GM23338 (cell line): ENCODE results near the gene SKP1. TPM values are rescaled to one million over a fixed set of nuclear protein-coding genes. Genes with fewer than 3 reads are reported as not detected.

Experiments used
- ATAC-seq: fragments of 200-7000 bp; cut with Tn5 transposase; 3 replicates; pipeline ENCODE4 v1.9.1; 2020
- DNase-seq: peaks from one replicate; pipeline ENCODE4 v3.0.0-alpha.2; 2015; ENCODE audit warnings: low spot score
- H2AFZ ChIP-seq: fragments of 200-600 bp; sonication (generic); 2 replicates; pipeline ENCODE4 v1.8.0; 2016; ENCODE audit warnings: antibody characterized with exemption, mild to moderate bottlenecking, moderate library complexity
- H3F3A ChIP-seq: fragments of 200-600 bp; sonication (generic); replicated peaks from 2 replicates; pipeline ENCODE4 v1.8.0; 2017; ENCODE audit warnings: antibody characterized with exemption, mixed run types, low read depth
- H3K27ac ChIP-seq: fragments of 200-600 bp; sonication (generic); 2 replicates; pipeline ENCODE4 v1.6.1; 2016; ENCODE audit warnings: low read depth
- H3K27me3 ChIP-seq: fragments of 200-600 bp; sonication (generic); 2 replicates; pipeline ENCODE4 v1.8.0; 2016; ENCODE audit warnings: mild to moderate bottlenecking, mixed run types, moderate library complexity; ENCODE audit not compliant: insufficient read depth
- H3K36me3 ChIP-seq: fragments of 200-600 bp; sonication (generic); 2 replicates; pipeline ENCODE4 v1.8.0; 2016; ENCODE audit warnings: mild to moderate bottlenecking; ENCODE audit not compliant: insufficient read depth
- H3K4me1 ChIP-seq: fragments of 200-600 bp; sonication (generic); 2 replicates; pipeline ENCODE4 v1.8.0; 2016; ENCODE audit warnings: mild to moderate bottlenecking, moderate library complexity; ENCODE audit not compliant: insufficient read depth
- H3K4me2 ChIP-seq: fragments of 200-600 bp; sonication (generic); 2 replicates; pipeline ENCODE4 v1.7.1; 2017; ENCODE audit warnings: mixed run types
- H3K4me3 ChIP-seq: fragments of 200-600 bp; sonication (generic); 2 replicates; pipeline ENCODE4 v1.6.1; 2016; ENCODE audit warnings: mixed run types
- H3K79me2 ChIP-seq: fragments of 200-600 bp; sonication (generic); replicated peaks from 2 replicates; pipeline ENCODE4 v1.8.0; 2017; ENCODE audit warnings: mild to moderate bottlenecking; ENCODE audit not compliant: insufficient read depth
- H3K9me2 ChIP-seq: fragments of 200-600 bp; sonication (generic); 2 replicates; pipeline ENCODE4 v1.8.0; 2017; ENCODE audit not compliant: insufficient read depth
- H4K20me1 ChIP-seq: fragments of 200-600 bp; sonication (generic); replicated peaks from 2 replicates; pipeline ENCODE4 v1.8.0; 2017; ENCODE audit warnings: mild to moderate bottlenecking; ENCODE audit not compliant: insufficient read depth
- H3K27ac Mint-ChIP-seq: 2 replicates; pipeline ENCODE4 v1.8.0; 2020; ENCODE audit warnings: inconsistent platforms, mild to moderate bottlenecking, moderate library complexity, mixed read lengths
- H3K27me3 Mint-ChIP-seq: 3 replicates; pipeline ENCODE4 v1.8.0; 2022; ENCODE audit warnings: low read depth, mild to moderate bottlenecking, moderate library complexity, mixed read lengths, inconsistent platforms; ENCODE audit not compliant: insufficient read depth, poor library complexity
- H3K36me3 Mint-ChIP-seq: 3 replicates; pipeline ENCODE4 v1.8.0; 2021; ENCODE audit warnings: low read depth, mild to moderate bottlenecking, inconsistent platforms, moderate library complexity, mixed read lengths
- H3K4me1 Mint-ChIP-seq: 3 replicates; pipeline ENCODE4 v1.8.0; 2020; ENCODE audit warnings: mild to moderate bottlenecking, inconsistent platforms, mixed read lengths
- H3K4me3 Mint-ChIP-seq: 3 replicates; pipeline ENCODE4 v1.8.0; 2021; ENCODE audit warnings: moderate library complexity, mild to moderate bottlenecking, inconsistent platforms, mixed read lengths
- H3K9me3 Mint-ChIP-seq: 3 replicates; pipeline ENCODE4 v1.8.0; 2020; ENCODE audit warnings: moderate library complexity, mild to moderate bottlenecking, inconsistent platforms, mixed read lengths
- NANOG ChIP-seq: IDR thresholded peaks from 2 replicates; pipeline ENCODE4 v1.6.1; 2016; ENCODE audit warnings: antibody characterized with exemption, borderline replicate concordance
- POLR2AphosphoS5 ChIP-seq: IDR thresholded peaks from 2 replicates; pipeline ENCODE4 v1.6.1; 2016; ENCODE audit warnings: antibody characterized with exemption, low read depth
- ZNF114 ChIP-seq: fragments of 250-450 bp; sonication (Bioruptor Pico); IDR thresholded peaks from 2 replicates; pipeline ENCODE4 v1.5.0; 2020; ENCODE audit warnings: mild to moderate bottlenecking, moderate library complexity
- ZNF331 ChIP-seq: fragments of 250-450 bp; sonication (Bioruptor Pico); IDR thresholded peaks from 2 replicates; pipeline ENCODE4 v1.5.0; 2020; ENCODE audit warnings: low read depth, mild to moderate bottlenecking, moderate library complexity
- polyA plus RNA-seq: library from polyadenylated mRNA; unstranded; fragments of >200 nt; fragmentation: Nextera tagmentation; extraction: Ambion mirVana; gene quantifications from 2 replicates; pipeline ENCODE4 v1.2.1, GENCODE V29; 2016
- total RNA-seq: library from RNA; depleted of rRNA; stranded (reverse); fragments of >200 nt; shearing (Covaris generic); gene quantifications from 2 replicates; pipeline ENCODE4 v1.2.3, GENCODE V29; 2014
- TF ChIP-seq, protein P1 (sequence below): IDR thresholded peaks from 2 replicates; pipeline ENCODE4 v1.6.1; 2016; ENCODE audit warnings: antibody characterized with exemption
- TF ChIP-seq, protein P2 (sequence below), 2 experiments: fragments of 200-600 bp in 1 of 2; sonication (generic) in 1 of 2; conservative IDR thresholded peaks; 2 replicates each; pipeline versions ENCODE4 v1.5.1 to v1.6.1; 2016 to 2017; ENCODE audit warnings: antibody characterized with exemption in 2 of 2, low read depth in 2 of 2, mild to moderate bottlenecking in 2 of 2, moderate library complexity in 1 of 2

Gene SKP1
- total and polyA plus RNA-seq, 2 experiments from 2014 or later: 244 to 440 TPM

DNA sequence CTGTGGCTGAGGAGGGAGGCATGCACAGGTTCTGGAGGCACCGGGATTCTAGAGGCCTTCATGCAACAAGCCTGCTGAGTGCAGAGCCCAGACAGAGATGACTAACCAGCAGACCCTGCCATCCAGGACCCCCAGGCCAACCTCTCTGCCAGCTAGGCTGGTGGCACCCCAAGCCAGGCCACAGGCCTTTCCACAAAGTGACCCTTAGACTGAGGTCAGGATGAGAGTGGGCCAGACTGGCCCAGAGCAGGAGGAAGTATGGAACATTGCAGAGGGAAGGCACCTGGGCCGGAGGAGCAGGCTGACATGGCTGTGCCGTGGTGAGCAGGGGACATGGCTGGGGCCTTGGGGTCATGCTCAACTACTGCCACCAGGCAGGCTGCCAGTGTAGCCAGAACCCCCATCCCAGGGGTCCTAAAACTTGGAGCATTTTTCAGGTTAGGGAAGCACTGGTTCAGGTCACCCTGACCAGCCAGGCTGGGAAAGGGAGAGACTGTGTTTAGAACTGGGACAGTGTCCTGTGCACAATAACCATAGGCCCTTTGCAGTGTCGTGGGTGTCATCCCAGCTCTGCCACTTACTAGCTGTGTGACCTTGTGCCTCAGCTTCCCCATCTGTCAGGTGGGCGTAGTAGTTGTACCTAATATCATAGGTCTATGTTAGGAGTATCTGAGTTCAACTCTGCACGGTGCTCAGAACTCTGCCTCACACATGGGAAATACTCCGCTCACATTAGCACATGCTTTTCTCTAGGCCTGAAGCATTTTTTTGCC lies 45.0 kb downstream of the SKP1 start:
- Histone ChIP-seq H3K4me1 (peaks cover 7% of the 10 kb centered on the region; the same call in 1 of the 2 replicates), H3K9me2 (no peaks in the 10 kb centered on the region), H3K27me3 (no peaks in the 10 kb centered on the region), H3K4me2 (no peak overlapping the region), H3K36me3 (no peaks in the 10 kb centered on the region), H2AFZ (no peak overlapping the region), H3F3A (0 out of 2 replicates have a peak, but pooled peaks cover 1% of the 10 kb centered on the region), H3K79me2 (no peaks in the 10 kb centered on the region), H4K20me1 (peaks cover 18% of the 10 kb centered on the region), H3K4me3 (no peak overlapping the region), H3K27ac (no peak overlapping the region)
- no peak overlapping the region for H3K27ac Mint-ChIP-seq
- peaks cover 6% of the 10 kb centered on the region; the same call in 1 of the 3 replicates for H3K36me3 Mint-ChIP-seq
- no peak overlapping the region for H3K4me3 Mint-ChIP-seq
- TF ChIP-seq, protein P1, sequence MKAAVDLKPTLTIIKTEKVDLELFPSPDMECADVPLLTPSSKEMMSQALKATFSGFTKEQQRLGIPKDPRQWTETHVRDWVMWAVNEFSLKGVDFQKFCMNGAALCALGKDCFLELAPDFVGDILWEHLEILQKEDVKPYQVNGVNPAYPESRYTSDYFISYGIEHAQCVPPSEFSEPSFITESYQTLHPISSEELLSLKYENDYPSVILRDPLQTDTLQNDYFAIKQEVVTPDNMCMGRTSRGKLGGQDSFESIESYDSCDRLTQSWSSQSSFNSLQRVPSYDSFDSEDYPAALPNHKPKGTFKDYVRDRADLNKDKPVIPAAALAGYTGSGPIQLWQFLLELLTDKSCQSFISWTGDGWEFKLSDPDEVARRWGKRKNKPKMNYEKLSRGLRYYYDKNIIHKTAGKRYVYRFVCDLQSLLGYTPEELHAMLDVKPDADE: no peak
- ATAC-seq (no peak), DNase-seq (no peak)
- peaks cover 11% of the 10 kb centered on the region for H3K4me1 Mint-ChIP-seq
- peaks cover 11% of the 10 kb centered on the region for H3K27me3 Mint-ChIP-seq
- no peaks in the 10 kb centered on the region for H3K9me3 Mint-ChIP-seq

DNA sequence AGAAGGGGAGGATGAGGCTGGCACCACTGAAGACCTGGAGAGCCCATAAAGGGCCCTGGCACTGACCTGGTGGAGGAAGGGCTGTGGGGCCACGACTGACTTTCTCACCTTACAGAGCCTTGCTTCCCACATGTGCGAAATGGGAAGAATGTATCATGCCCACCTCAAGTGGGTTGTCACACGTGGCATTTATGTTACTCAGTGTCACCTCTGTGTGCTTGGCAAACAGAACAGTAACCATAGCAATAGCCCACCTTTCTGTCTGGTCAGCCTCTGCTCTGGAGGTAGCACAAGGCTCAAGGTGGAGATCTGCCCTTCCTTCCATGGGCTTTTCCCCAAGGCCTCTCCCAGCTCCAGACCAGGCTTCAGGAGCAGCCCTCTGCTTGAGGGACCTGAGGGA lies 45.6 kb downstream of the SKP1 start:
- Mint-ChIP-seq H3K4me3 (no peak overlapping the region; the same call in 2 of the 3 replicates), H3K27me3 (peaks cover 11% of the 10 kb centered on the region), H3K9me3 (no peaks in the 10 kb centered on the region), H3K36me3 (peaks cover 6% of the 10 kb centered on the region; the same call in 1 of the 3 replicates), H3K4me1 (peaks cover 11% of the 10 kb centered on the region), H3K27ac (no peak overlapping the region)
- Histone ChIP-seq H2AFZ (no peak overlapping the region), H3K9me2 (no peaks in the 10 kb centered on the region), H3K4me3 (no peak overlapping the region), H4K20me1 (peaks cover 18% of the 10 kb centered on the region), H3K36me3 (no peaks in the 10 kb centered on the region), H3F3A (no peaks in the 10 kb centered on the region), H3K27me3 (no peaks in the 10 kb centered on the region), H3K4me2 (no peak overlapping the region), H3K27ac (no peak overlapping the region), H3K79me2 (no peaks in the 10 kb centered on the region), H3K4me1 (peaks cover 7% of the 10 kb centered on the region; the same call in 1 of the 2 replicates)
- TF ChIP-seq NANOG (no peak), ZNF114 (CRISPR knock-in tag) (no peak)
- DNase-seq (no peak), ATAC-seq (no peak)

DNA sequence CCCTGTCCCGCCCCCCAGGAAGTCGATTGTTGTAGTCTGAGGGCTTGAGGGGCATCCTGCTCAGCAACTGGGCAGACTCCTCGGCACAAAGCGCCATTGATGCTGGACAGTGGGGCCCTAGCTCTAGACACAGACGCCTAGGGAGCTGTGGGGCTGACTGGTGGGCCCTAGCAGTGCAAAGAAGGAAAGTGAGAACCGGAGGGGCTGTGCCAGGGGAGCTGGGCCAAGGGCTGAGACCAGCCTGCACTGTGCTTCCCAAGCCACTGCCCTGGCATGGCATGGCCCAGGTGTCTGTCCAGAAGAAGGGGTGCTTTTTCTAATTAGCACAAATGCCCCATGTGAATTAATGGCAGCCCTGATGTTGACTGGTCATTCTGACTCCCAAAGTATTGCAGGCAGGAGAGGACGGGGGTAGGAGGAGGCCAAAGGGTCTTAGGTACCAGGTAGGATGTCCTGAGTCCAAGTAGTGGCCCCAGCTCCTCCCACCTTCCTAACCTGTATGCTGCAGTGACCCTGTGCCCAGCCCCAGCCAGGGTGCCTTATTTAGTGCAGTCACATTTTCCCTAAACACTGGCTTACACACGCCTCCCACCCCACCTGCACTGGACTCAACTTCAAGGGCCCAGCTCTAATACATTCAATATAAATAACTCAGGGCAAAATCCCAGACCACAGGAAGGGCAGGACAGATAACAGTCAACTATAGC lies 46.4 kb downstream of the SKP1 start:
- no peak for DNase-seq
- Histone ChIP-seq H3K36me3 (no peaks in the 10 kb centered on the region), H3K4me2 (no peak overlapping the region), H3F3A (no peaks in the 10 kb centered on the region), H3K27me3 (no peaks in the 10 kb centered on the region), H4K20me1 (peaks cover 14% of the 10 kb centered on the region), H3K27ac (no peak overlapping the region), H3K9me2 (no peaks in the 10 kb centered on the region), H3K79me2 (no peaks in the 10 kb centered on the region), H2AFZ (no peak overlapping the region), H3K4me3 (no peak overlapping the region), H3K4me1 (peaks cover 7% of the 10 kb centered on the region; the same call in 1 of the 2 replicates)
- H3K9me3 Mint-ChIP-seq: no peaks in the 10 kb centered on the region
- peaks cover 1% of the 10 kb centered on the region; the same call in 1 of the 3 replicates for H3K36me3 Mint-ChIP-seq
- peaks cover 11% of the 10 kb centered on the region; the same call in 2 of the 3 replicates for H3K4me1 Mint-ChIP-seq
- no peak overlapping the region for H3K27ac Mint-ChIP-seq
- no peak for ATAC-seq
- H3K27me3 Mint-ChIP-seq: peaks cover 11% of the 10 kb centered on the region
- H3K4me3 Mint-ChIP-seq: no peak overlapping the region
- TF ChIP-seq ZNF331 (CRISPR knock-in tag) (no peak), NANOG (no peak), POLR2AphosphoS5 (no peak)
- TF ChIP-seq, protein P1: no peak
- TF ChIP-seq, protein P2, sequence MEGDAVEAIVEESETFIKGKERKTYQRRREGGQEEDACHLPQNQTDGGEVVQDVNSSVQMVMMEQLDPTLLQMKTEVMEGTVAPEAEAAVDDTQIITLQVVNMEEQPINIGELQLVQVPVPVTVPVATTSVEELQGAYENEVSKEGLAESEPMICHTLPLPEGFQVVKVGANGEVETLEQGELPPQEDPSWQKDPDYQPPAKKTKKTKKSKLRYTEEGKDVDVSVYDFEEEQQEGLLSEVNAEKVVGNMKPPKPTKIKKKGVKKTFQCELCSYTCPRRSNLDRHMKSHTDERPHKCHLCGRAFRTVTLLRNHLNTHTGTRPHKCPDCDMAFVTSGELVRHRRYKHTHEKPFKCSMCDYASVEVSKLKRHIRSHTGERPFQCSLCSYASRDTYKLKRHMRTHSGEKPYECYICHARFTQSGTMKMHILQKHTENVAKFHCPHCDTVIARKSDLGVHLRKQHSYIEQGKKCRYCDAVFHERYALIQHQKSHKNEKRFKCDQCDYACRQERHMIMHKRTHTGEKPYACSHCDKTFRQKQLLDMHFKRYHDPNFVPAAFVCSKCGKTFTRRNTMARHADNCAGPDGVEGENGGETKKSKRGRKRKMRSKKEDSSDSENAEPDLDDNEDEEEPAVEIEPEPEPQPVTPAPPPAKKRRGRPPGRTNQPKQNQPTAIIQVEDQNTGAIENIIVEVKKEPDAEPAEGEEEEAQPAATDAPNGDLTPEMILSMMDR (conservative IDR thresholded peaks at IDR 0.05; ENCODE audit: low read depth in 2 of 2): no peak
